ENCODE data around the gene OSMR. TPM values are rescaled to one million over a fixed set of nuclear protein-coding genes. Genes with fewer than 3 reads are reported as not detected.

Gene OSMR
- total and polyA plus RNA-seq, 9 of the 15 experiments (the other 6 are each of a cell fraction or from before 2014, with no cell fraction given): 0.18 to 1.7 (median 0.94) TPM

GRCh38 chr5:38892363-38892762 is 46.6 kb downstream of the OSMR start:
- H3K9ac ChIP-seq (ENCODE audit: insufficient read depth in 1 of 2, low read depth in 2 of 2, low read length in 2 of 2): no peak overlapping the region
- H3K4me3 ChIP-seq: no peak overlapping the region
- WGBS (ENCODE audit: insufficient coverage, low coverage, missing lambda C conversion rate): 9% methylated on average over 3 of the region's 3 CpGs
- no TSS peak for BruUV-seq (replicated peaks)
- no peak overlapping the region for H3K27ac ChIP-seq (ENCODE audit: extremely low read depth, low read depth, low read length)
- H3K9me1 ChIP-seq (ENCODE audit: control insufficient read depth, insufficient read depth, low read length): no peaks in the 10 kb centered on the region
- ChIA-PET CTCF (ENCODE audit: low intra/inter-chr PET ratio) (no interaction called here), POLR2A (interaction anchor here (1.0 kb wide), 1 partner anchor 47 kb away, joined by 3 read pairs; the partner anchor contains the start of gene OSMR)
- no peaks in the 10 kb centered on the region; a peak in 2 of 5 replicates for H3K4me1 ChIP-seq (replicated peaks in 1 of 2; ENCODE audit: control insufficient read depth in 2 of 2, insufficient read depth in 2 of 2, low read length in 2 of 2)
- no peaks in the 10 kb centered on the region for H3K9me3 ChIP-seq (replicated peaks; ENCODE audit: control insufficient read depth, insufficient read depth, low read depth, low read length)
- TF ChIP-seq ZNF436 (CRISPR knock-in tag; IDR thresholded peaks at IDR 0.05) (no peak), KLF16 (IDR thresholded peaks at IDR 0.05) (no peak), ZEB2 (IDR thresholded peaks at IDR 0.05) (no peak), DPF2 (IDR thresholded peaks at IDR 0.05) (no peak), HDAC6 (IDR thresholded peaks at IDR 0.05; ENCODE audit: low read depth, low read length) (no peak), TAF1 (IDR thresholded peaks at IDR 0.05; ENCODE audit: control insufficient read depth, extremely low read depth, insufficient read depth, low read length, severe bottlenecking) (no peak), POLR2A (conservative IDR thresholded peaks at IDR 0.05) (no peak), ZNF584 (CRISPR knock-in tag; IDR thresholded peaks at IDR 0.05; ENCODE audit: low read depth) (no peak)
- TF ChIP-seq, protein P1, sequence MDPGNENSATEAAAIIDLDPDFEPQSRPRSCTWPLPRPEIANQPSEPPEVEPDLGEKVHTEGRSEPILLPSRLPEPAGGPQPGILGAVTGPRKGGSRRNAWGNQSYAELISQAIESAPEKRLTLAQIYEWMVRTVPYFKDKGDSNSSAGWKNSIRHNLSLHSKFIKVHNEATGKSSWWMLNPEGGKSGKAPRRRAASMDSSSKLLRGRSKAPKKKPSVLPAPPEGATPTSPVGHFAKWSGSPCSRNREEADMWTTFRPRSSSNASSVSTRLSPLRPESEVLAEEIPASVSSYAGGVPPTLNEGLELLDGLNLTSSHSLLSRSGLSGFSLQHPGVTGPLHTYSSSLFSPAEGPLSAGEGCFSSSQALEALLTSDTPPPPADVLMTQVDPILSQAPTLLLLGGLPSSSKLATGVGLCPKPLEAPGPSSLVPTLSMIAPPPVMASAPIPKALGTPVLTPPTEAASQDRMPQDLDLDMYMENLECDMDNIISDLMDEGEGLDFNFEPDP (CRISPR knock-in tag; IDR thresholded peaks at IDR 0.05): no peak
- no peaks in the 10 kb centered on the region for H3K36me3 ChIP-seq (ENCODE audit: control insufficient read depth, insufficient read depth, low read length)
- H4K20me1 ChIP-seq (replicated peaks; ENCODE audit: control insufficient read depth, insufficient read depth, low read length): no peaks in the 10 kb centered on the region
- H3K4me2 ChIP-seq (ENCODE audit: insufficient read depth, low read length): no peak overlapping the region
- DNase-seq (ENCODE audit: extremely low read depth in 1 of 4, low spot score in 3 of 4) (no peak), ATAC-seq (no peak), FAIRE-seq (no peak)
- H2AFZ ChIP-seq (ENCODE audit: low read depth, low read length): no peak overlapping the region
- no peaks in the 10 kb centered on the region for H3K27me3 ChIP-seq (ENCODE audit: control insufficient read depth in 2 of 2, insufficient read depth in 2 of 2, low read length in 2 of 2)
- in situ Hi-C loops (cut with MboI) (no loop called here), intact Hi-C loops (cut with micrococcal nuclease) (no loop called here)
- H3K79me2 ChIP-seq (ENCODE audit: control insufficient read depth, insufficient read depth, low read length): no peaks in the 10 kb centered on the region
